NT2/D1 (cell line): ENCODE results near the gene OTUB2.

Experiments
- DNase-seq: peaks from one replicate; pipeline ENCODE4 v3.0.0-alpha.2; 2011; ENCODE audit warnings: low read depth, low spot score
- H3K27me3 ChIP-seq: 2 replicates; pipeline ENCODE4 v1.6.0; 2011; ENCODE audit warnings: mild to moderate bottlenecking; ENCODE audit not compliant: insufficient read length, insufficient read depth
- H3K36me3 ChIP-seq: 2 replicates; pipeline ENCODE4 v1.6.1; 2011; ENCODE audit warnings: mild to moderate bottlenecking, low read length, mixed read lengths; ENCODE audit not compliant: insufficient read depth, insufficient read length
- H3K4me1 ChIP-seq: 2 replicates; pipeline ENCODE4 v1.5.1; 2011; ENCODE audit not compliant: insufficient read depth, insufficient read length
- H3K4me3 ChIP-seq: 2 replicates; pipeline ENCODE4 v1.5.1; 2011; ENCODE audit warnings: low read depth; ENCODE audit not compliant: insufficient read length
- H3K9ac ChIP-seq: 2 replicates; pipeline ENCODE4 v1.6.0; 2011; ENCODE audit warnings: low read depth; ENCODE audit not compliant: insufficient read length
- H3K9me3 ChIP-seq: 2 replicates; pipeline ENCODE4 v1.5.1; 2011; ENCODE audit warnings: mild to moderate bottlenecking, low read length; ENCODE audit not compliant: insufficient read depth
- SUZ12 ChIP-seq: IDR thresholded peaks from 2 replicates; pipeline ENCODE4 v1.6.1; 2011; ENCODE audit not compliant: insufficient read length, insufficient read depth; ENCODE audit errors: extremely low read depth
- YY1 ChIP-seq: IDR thresholded peaks from 2 replicates; pipeline ENCODE4 v1.6.1; 2011; ENCODE audit not compliant: insufficient read length, insufficient read depth
- ZNF274 ChIP-seq: IDR thresholded peaks from 2 replicates; pipeline ENCODE4 v1.6.1; 2011; ENCODE audit warnings: mild to moderate bottlenecking, low read depth, low read length

Gene OTUB2

DNA sequence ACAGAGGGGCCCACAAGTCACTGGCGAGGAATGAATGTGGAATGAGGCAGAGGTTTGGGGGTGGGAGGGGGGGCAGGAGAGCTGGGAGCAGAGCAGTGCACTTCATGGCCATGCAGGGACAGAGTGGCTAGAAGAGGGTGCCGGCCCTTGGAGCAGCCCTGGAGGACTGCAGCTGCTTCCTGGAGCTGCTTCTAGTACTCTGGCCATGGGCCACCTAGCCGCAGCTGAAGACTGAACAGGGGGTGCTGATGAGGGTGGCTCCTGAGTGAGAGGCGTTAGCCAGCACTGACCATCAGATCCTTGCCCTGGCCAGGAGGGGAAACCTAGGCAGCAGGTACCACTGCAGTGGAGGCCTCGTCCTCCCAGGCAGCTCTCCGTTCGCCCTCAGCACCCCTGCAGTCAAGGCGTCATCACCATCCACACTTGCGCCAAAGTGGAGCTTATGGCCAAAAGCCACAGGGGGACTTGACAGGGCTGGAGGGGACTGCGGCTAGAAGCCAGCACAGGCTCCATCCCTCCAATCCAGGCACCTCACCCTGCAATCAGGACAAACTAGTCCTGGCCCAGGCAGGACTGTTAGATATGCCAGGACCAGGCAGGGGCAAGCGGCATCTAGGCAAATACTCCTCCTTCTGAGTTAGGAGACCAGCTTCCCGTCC is 16.4 kb downstream of the OTUB2 start:
- Histone ChIP-seq H3K36me3 (peaks cover 46% of the 10 kb centered on the region), H3K4me3 (no peak overlapping the region), H3K4me1 (peaks cover 8% of the 10 kb centered on the region), H3K9me3 (no peaks in the 10 kb centered on the region), H3K27me3 (no peaks in the 10 kb centered on the region), H3K9ac (no peak overlapping the region)
- no peak for TF ChIP-seq YY1
- no peak for TF ChIP-seq SUZ12
- no peak for TF ChIP-seq ZNF274
- no peak for DNase-seq

DNA sequence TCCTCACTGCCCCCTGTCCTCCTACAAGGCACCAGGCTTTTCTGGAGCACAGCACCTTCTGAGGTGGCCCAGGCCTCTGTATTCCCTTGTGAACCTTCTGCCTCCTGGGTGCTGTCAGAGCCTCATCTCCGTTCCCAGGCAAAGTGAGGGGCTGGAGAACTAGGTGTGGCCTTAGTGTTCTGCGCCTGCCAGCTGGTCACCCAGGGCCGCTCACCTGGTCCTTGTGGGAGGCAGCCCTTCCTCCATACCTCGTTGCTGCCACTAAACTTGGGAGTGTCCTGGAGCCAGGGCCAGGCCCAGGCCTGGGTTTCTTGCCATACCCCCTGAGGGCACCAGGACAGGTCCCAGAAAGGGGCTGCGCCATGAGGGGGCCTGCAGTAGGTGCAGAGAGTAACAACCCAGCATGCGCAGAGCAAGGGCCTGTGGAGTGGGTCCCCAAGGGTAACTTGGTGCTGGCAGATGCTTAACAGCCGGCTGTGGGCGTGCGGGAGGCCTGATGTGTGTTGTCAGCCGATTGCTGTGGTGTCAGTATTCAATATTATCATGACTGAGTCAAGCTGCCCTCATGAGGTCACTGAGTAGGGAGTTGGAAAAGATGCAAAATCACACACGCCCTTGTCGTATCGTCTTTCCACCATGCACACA is 17.1 kb downstream of the OTUB2 start:
- Histone ChIP-seq H3K9ac (no peak overlapping the region), H3K36me3 (peaks cover 52% of the 10 kb centered on the region), H3K9me3 (no peaks in the 10 kb centered on the region), H3K27me3 (no peaks in the 10 kb centered on the region), H3K4me3 (no peak overlapping the region), H3K4me1 (peaks cover 8% of the 10 kb centered on the region)
- TF ChIP-seq YY1 (no peak), SUZ12 (no peak), ZNF274 (no peak)
- DNase-seq = no peak

DNA sequence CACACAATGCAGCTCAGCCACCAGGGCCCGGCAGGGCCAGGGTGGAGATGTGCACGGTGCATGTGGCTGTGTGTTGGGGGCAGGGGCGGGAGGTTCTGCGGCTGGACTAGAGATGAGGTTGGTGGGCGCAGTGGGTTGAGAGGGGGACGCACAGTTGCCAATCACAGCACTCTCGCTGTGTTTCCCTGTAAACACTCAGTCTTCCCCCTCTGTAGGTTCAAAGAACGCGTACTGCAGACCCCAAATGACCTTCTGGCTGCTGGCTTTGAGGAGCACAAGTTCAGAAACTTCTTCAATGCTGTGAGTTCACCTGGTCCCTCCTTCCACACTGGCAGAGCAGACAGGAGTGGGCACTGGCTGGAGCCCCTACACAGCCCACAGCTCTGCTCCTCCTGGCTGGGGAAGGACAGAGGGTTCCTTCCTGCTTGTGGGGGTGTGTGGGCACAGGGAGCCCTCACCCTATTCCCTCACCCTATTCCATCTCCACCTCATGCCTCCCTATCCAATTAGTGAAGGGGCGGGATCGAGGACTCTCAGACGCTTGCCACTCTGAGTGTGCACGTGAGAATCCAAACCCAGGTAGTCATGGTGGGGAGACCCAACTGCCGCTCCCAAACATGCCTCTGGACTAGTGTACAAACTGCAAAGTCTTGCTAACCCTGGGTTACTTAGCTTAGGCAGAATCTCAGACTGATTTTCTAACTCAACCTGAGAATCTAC is 17.8 kb downstream of the OTUB2 start:
- H3K9ac ChIP-seq = no peak overlapping the region

DNA sequence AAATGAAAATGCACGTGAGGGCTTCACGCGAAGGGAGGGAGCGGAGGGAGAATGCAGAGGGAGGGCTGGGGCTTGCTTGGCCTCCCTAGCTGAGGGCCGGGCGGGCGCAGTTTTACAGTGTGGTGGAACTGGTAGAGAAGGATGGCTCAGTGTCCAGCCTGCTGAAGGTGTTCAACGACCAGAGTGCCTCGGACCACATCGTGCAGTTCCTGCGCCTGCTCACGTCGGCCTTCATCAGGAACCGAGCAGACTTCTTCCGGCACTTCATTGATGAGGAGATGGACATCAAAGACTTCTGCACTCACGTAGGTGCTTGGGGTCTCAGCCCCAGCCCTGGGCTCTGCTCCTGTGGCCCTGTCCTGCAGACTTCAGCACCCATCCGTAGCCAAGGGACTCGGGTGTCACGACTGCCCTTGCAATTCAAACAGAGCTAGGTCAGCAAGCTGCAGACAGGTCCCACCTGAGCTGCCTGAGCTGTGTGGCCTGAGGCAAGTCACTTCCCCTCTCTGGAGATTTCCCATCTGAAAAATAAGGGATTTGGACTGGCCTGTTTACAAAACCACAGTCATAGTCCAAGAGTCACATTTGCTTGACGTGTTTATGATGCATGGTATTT is 18.4 kb downstream of the OTUB2 start:
- no peak overlapping the region for H3K9ac ChIP-seq
- DNase-seq = no peak
- H3K4me1 ChIP-seq = peaks cover 8% of the 10 kb centered on the region
- TF ChIP-seq SUZ12 = no peak
- TF ChIP-seq ZNF274 = no peak
- H3K36me3 ChIP-seq = peaks cover 65% of the 10 kb centered on the region
- H3K9me3 ChIP-seq = no peaks in the 10 kb centered on the region
- H3K27me3 ChIP-seq = no peaks in the 10 kb centered on the region
- no peak overlapping the region for H3K4me3 ChIP-seq

More for the DNA sequence above, 17.8 kb downstream of the OTUB2 start:
- H3K9me3 ChIP-seq = no peaks in the 10 kb centered on the region
- peaks cover 8% of the 10 kb centered on the region for H3K4me1 ChIP-seq
- peaks cover 59% of the 10 kb centered on the region for H3K36me3 ChIP-seq
- no peak for DNase-seq
- no peak overlapping the region for H3K4me3 ChIP-seq
- no peaks in the 10 kb centered on the region for H3K27me3 ChIP-seq
- TF ChIP-seq ZNF274 = no peak
- no peak for TF ChIP-seq YY1
- TF ChIP-seq SUZ12 = no peak

DNA sequence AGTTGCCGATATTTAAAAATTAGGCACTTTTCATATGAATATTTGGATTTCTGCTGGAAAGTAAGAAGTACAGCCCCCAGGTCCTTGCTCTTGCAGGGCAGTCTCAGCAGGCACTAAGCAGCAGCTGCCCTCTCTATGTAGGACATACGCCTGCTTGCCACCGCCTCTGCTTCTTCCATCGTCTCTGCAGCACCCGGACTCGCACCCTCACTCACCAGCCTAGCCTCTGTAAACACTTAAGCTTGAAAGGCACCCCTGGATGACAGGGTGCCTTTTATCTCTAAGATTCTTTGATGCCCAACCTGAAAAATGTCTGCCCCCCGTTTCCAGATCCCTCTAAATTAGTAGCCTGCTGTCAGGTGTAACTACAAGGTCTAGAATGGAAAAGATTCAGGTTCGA is 19.0 kb downstream of the OTUB2 start:
- Histone ChIP-seq H3K36me3 (peaks cover 70% of the 10 kb centered on the region), H3K4me3 (no peak overlapping the region)

DNA sequence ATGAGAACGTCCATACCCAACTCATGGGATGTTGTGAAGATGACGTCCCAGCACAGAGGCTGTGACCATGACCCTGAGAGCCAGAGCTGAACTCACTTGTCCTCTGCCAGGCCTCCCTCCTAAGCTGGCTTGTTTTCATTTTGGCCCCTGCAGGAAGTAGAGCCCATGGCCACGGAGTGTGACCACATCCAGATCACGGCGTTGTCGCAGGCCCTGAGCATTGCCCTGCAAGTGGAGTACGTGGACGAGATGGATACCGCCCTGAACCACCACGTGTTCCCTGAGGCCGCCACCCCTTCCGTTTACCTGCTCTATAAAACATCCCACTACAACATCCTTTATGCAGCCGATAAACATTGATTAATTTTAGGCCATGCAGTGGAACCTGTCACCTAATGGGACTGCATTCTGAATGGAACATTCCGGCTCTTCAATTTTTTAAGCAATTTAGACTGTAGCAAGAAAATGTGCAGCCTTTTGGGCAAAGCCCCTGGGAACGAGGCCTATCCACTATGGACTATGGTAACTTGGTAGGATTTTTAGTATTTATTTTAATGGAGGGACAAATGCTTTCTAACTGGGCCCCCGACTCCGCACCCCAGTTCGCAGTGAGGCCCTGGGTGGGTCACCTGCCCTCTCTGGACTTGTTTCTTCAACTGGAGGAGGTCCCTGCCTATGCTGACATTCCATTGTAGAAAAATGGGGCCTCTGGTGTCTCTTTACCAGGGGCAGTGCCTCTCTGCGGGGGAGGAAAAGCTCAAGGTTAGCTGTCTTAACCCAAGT is 19.6 kb downstream of the OTUB2 start:
- no peak for DNase-seq
- Histone ChIP-seq H3K9me3 (no peaks in the 10 kb centered on the region), H3K9ac (no peak overlapping the region), H3K4me3 (no peak overlapping the region), H3K36me3 (peaks cover 76% of the 10 kb centered on the region), H3K27me3 (no peaks in the 10 kb centered on the region), H3K4me1 (peaks cover 8% of the 10 kb centered on the region)
- TF ChIP-seq SUZ12 = no peak
- no peak for TF ChIP-seq ZNF274
- TF ChIP-seq YY1 = no peak

More for the DNA sequence above, 19.0 kb downstream of the OTUB2 start:
- H3K4me1 ChIP-seq = peaks cover 8% of the 10 kb centered on the region
- H3K27me3 ChIP-seq = no peaks in the 10 kb centered on the region
- no peak for DNase-seq
- TF ChIP-seq SUZ12 = no peak
- H3K9me3 ChIP-seq = no peaks in the 10 kb centered on the region
- no peak overlapping the region for H3K9ac ChIP-seq
